Naive B cell (primary cell): Measurements from ENCODE around the gene APLP1. TPM values are rescaled to one million over a fixed set of nuclear protein-coding genes. Genes with fewer than 3 reads are reported as not detected.
A peak's percentile ranks its signal among the peaks of the same experiment; 100 is the strongest.

Source experiments
- ATAC-seq, 2 donors: fragments of 150-1000 bp; cut with Tn5 transposase; 2 replicates each; pipeline ENCODE4 v1.10.0; 2021; ENCODE audit warnings: low read depth in 2 of 2, mild to moderate bottlenecking in 2 of 2, moderate library complexity in 2 of 2
- DNase-seq: peaks from one replicate; pipeline ENCODE4 v3.0.0; 2022
- H3K27ac Mint-ChIP-seq, 6 donors: one replicate each; pipeline ENCODE4 v1.8.0; 2020 to 2022; ENCODE audit warnings: mild to moderate bottlenecking in 6 of 6, mixed read lengths in 6 of 6, moderate library complexity in 5 of 6, inconsistent platforms in 2 of 6
- H3K27me3 Mint-ChIP-seq, 3 donors: one replicate each; pipeline ENCODE4 v1.8.0; 2021 to 2022; ENCODE audit warnings: mixed read lengths in 3 of 3, mild to moderate bottlenecking in 1 of 3
- H3K36me3 Mint-ChIP-seq, 2 donors: one replicate each; pipeline ENCODE4 v1.8.0; 2020 to 2022; ENCODE audit warnings: mixed read lengths in 2 of 2, inconsistent platforms in 1 of 2, mild to moderate bottlenecking in 1 of 2
- H3K4me1 Mint-ChIP-seq, 3 donors: one replicate each; pipeline ENCODE4 v1.8.0; 2020 to 2022; ENCODE audit warnings: mixed read lengths in 3 of 3, inconsistent platforms in 1 of 3, mild to moderate bottlenecking in 1 of 3, moderate library complexity in 1 of 3
- H3K4me3 Mint-ChIP-seq, 8 donors: one replicate each; pipeline ENCODE4 v1.8.0; 2020 to 2022; ENCODE audit warnings: mild to moderate bottlenecking in 8 of 8, mixed read lengths in 8 of 8, moderate library complexity in 8 of 8, inconsistent platforms in 2 of 8
- H3K9me3 Mint-ChIP-seq, 7 donors: one replicate each; pipeline ENCODE4 v1.8.0; 2020 to 2022; ENCODE audit warnings: mixed read lengths in 7 of 7, mild to moderate bottlenecking in 5 of 7, inconsistent platforms in 2 of 7, moderate library complexity in 1 of 7
- polyA plus RNA-seq, 6 donors: library from polyadenylated mRNA; unstranded; fragments of 300-500 nt; fragmentation: Illumina TruSeq; gene quantifications; one replicate each; pipeline ENCODE4 v1.2.3, GENCODE V29; 2021; ENCODE audit warnings: low read depth in 6 of 6

The APLP1 gene
- polyA plus RNA-seq, 6 donors from 2014 or later, result not detected

DNA sequence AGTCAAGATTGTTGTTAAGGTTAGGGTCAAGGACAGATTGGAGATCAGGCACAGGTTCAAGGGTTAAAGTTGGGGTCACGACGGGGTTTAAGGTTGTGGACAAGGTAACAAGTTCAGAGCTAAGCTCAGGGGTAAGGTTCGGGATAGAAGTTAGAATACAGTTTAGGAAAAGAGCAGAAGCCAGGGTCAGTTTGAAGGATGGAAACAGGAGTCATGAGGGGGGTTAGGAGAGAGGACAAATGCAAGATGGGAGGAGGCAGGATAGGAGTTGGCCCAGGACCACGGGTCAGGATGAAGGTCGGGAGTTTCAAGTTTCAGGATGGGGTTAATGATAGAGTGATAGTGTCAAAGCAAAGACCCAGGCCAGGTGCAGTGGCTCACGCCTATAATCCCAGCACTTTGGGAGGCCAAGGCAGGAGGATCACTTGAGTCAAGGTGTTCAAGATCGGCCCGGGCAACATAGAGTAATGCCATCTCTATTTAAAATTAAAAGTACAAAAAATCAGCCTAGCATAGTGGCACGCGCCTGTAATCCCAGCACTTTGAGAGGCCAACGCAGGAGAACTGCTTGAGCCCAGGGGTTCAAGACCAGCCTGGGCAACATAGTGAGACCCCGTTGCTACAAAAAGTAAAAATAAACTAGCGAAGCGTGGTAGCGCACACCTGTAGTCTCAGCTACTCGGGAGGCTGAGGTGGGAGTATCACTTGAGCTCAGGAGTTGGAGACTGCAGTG, 23.7 kb upstream of the APLP1 start:
- peaks cover 10 to 23% (median 19%) of the 10 kb centered on the region in 3 donors for H3K4me1 Mint-ChIP-seq
- no peak for DNase-seq
- peaks cover 0 to 26% of the 10 kb centered on the region in 2 donors for H3K36me3 Mint-ChIP-seq
- H3K27me3 Mint-ChIP-seq, result peaks cover 50 to 77% (median 66%) of the 10 kb centered on the region in 3 donors
- peaks cover 5 to 22% (median 9%) of the 10 kb centered on the region in 7 donors for H3K9me3 Mint-ChIP-seq
- peak overlapping the region; percentile 50 to 79 (median 72) for H3K4me3 Mint-ChIP-seq
- peak overlapping the region in 1 of 6 donors; percentile 38 for H3K27ac Mint-ChIP-seq
- no peak for ATAC-seq

DNA sequence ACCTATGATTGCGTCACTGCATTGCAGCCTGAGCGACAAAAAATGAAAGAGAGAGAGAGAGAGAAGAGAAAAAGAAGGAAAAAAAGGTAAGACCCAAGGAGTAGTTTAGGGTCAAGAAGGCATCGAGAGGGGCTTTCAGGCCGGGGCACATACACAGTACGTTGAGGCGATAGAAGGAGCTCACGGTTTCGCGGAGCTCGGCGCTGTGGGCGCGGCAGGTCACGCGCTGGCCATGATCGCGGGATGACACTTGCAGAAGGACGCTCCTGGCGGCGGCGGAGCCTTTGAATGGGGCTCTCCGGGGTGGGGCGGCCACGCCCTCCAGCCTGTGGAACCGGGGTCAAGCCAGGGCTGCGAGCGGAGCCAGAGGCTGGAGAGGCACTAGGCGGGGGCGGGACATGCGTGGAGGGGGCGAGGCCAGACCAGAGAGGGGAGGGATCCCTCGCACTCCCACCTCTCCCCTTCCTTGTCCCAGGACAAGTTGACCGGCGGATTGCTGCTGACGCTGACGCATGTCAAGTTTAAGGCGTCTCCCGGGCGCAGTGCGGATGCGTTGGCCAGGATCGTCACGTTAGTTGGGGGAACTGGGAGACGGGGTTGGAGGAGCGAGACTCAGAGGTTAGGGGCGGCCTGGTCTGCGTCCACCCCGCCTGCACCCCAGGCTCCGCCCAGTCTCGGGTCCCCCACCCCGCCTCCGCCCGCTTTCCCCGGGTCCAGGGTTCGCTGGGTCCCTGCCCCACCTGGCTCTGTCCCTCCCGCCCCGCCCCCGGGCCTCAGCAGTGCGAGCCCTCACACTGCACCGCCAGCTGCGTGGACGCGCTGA, 22.9 kb upstream of the APLP1 start:
- Mint-ChIP-seq H3K4me1 (peaks cover 10 to 23% (median 19%) of the 10 kb centered on the region in 3 donors), H3K36me3 (peaks cover 0 to 26% of the 10 kb centered on the region in 2 donors), H3K9me3 (peaks cover 5 to 23% (median 9%) of the 10 kb centered on the region in 7 donors), H3K27me3 (peaks cover 50 to 83% (median 70%) of the 10 kb centered on the region in 3 donors), H3K27ac (no peak overlapping the region), H3K4me3 (peak overlapping the region; percentile 50 to 79 (median 72))
- ATAC-seq, result peak; percentile 34 to 51
- DNase-seq, result no peak

DNA sequence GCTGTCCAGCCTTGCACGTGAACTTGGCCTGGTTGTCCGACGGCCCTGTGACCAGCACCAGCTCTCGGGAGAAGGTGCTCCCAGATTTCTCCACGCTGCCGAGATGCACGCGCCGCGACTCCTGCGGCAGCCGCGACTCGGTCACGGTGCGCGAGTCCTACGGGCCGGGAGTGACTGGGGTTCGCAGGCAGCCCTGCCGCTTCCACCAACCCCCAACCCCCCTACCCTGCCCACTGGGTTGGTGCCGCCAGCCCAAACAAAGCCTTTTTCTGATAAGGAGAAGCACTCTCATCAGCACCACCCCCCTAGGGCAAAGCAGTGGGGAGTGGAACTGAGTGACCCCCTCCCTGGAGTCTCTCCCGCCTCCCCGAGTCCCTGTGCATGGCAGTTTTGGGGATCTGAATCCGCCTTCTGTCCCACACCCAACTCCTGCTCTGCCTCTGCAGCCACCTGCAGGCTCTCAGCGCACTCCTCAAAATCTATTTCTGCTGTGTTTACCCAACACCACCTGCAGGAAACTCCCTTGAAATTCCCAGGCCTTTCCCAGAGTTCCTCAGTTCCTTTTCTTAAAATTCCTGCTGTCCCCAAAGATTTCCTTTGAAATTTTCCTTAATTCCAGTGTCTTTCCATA, 22.2 kb upstream of the APLP1 start:
- peaks cover 5 to 26% (median 9%) of the 10 kb centered on the region in 7 donors for H3K9me3 Mint-ChIP-seq
- H3K4me3 Mint-ChIP-seq, result peak overlapping the region in 7 of 8 donors; percentile 27 to 77 (median 66)
- peaks cover 54 to 90% (median 77%) of the 10 kb centered on the region in 3 donors for H3K27me3 Mint-ChIP-seq
- H3K27ac Mint-ChIP-seq, result no peak overlapping the region
- DNase-seq (no peak), ATAC-seq (peak; percentile 49 to 59)
- peaks cover 0 to 26% of the 10 kb centered on the region in 2 donors for H3K36me3 Mint-ChIP-seq
- H3K4me1 Mint-ChIP-seq, result peaks cover 10 to 23% (median 19%) of the 10 kb centered on the region in 3 donors

DNA sequence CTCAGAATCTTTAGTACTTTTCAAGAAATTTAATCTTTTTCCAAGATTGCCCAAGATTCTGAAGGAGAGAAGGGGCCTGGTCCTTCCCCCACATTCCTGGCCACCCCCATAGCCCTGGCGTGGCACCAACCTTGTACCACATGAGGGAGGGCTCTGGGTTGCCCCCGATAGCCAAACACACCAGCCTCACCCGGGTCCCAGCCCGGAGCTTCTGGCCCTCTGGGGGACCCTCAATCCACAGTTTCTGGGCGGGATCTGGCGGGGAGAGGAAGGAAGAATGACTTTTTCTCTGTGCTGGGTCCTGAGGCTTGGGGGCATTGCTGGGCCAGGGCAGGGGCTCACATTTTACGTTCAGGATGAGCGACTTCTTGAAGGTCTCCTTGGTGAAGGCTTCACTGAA, 20.5 kb upstream of the APLP1 start:
- DNase-seq (no peak), ATAC-seq (no peak)
- Mint-ChIP-seq H3K27ac (no peak overlapping the region), H3K4me1 (peaks cover 14 to 23% (median 19%) of the 10 kb centered on the region in 3 donors), H3K36me3 (peaks cover 0 to 27% of the 10 kb centered on the region in 2 donors), H3K27me3 (peaks cover 50 to 90% (median 79%) of the 10 kb centered on the region in 3 donors), H3K4me3 (no peak overlapping the region), H3K9me3 (peaks cover 2 to 15% (median 4%) of the 10 kb centered on the region in 7 donors)

DNA sequence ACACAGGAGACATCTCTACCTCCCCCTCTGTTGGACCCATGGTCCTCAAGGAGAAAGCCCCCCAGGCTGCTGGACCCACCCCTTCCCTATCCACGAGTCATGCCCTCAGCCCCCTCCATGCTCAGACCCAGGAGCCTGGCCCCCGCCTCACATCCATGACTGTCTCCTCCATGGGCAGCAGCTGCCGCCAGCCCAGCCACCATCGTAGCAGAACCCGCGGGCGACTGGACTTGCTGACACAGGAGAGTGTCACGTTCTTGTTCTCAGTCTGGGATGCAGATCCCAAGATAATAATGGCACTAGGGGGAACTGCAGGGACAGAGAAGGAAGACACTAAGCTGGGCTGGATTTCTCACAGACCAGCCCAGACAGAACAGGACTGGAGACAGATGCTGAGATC, 19.9 kb upstream of the APLP1 start:
- Mint-ChIP-seq H3K27ac (no peak overlapping the region), H3K4me1 (peaks cover 14 to 22% (median 19%) of the 10 kb centered on the region in 3 donors), H3K9me3 (peaks cover 0 to 15% (median 3%) of the 10 kb centered on the region in 7 donors), H3K36me3 (peaks cover 0 to 22% of the 10 kb centered on the region in 2 donors), H3K4me3 (no peak overlapping the region), H3K27me3 (peaks cover 50 to 90% (median 79%) of the 10 kb centered on the region in 3 donors)
- DNase-seq (no peak), ATAC-seq (no peak)

DNA sequence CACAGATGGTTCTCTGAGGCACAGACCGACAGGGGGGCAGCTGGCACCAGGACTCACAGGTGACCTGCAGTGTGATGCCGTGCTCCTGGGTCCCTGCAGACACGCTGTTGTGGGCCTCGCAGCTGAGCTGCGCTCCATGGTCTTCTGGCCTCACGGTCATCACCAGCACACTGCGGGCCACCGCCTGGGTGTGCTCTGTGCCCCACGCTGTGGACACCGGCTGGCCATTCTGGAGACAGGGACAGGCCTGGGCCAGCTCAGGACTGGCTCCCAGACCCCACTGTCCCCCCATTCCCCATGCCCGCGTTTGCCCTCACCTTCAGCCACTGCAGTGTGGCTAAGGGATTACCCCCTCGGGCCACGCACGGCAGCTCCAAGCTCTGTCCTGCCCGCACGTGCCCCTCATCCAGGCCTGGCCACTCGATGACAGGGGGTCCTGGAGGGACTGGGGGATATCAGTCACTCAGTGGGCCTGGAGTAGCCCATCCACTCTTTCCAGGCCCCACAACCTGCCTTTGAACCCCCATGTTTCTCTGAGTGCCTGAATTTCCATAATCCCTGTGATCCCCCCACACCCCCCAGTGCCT, 19.4 kb upstream of the APLP1 start:
- Mint-ChIP-seq H3K4me3 (no peak overlapping the region), H3K27me3 (peaks cover 47 to 86% (median 76%) of the 10 kb centered on the region in 3 donors), H3K27ac (peak overlapping the region in 2 of 6 donors; percentile 43 to 70), H3K9me3 (peaks cover 0 to 15% (median 3%) of the 10 kb centered on the region in 7 donors), H3K4me1 (peaks cover 14 to 20% (median 19%) of the 10 kb centered on the region in 3 donors), H3K36me3 (peaks cover 0 to 22% of the 10 kb centered on the region in 2 donors)
- DNase-seq, result no peak
- no peak for ATAC-seq

DNA sequence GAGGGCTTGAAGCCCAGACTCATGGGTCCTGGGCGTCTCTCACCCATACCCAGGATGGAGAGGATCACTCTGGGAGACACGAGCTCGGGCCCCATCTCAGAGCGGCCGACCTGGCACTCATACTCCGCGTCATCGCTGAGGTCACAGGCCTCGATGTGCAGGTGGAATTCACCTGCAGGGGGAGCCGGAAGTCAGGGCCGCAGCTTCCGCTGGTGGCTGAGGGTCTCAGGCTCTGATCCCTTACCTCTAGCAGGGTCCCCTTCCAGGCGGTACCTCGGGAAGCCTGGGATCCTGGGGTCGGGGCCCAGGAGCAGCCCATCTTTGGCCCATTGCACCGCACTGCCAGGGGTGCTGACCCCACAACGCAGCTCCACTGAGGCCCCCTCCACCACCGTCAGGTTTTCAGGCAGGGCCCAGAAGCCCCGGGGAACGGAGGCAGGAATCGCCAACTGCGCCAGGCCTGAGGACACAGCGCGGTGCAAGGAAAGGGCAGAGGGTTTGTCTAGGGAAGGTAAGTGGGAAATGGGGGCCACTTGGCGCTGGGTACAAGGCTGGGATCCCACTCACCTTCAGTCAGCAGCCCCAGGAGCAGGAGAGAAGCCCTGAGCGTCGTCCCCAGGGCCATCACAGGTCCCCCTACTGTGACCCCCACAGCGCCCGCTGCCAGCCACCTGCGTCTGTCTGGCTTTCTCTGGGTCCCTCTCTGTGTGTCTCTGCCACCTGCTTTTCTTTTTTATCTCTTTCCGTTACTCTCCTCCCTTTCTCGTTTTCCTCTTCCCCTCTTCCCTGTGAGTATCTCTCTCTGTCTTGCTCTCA, 17.0 kb upstream of the APLP1 start:
- Mint-ChIP-seq H3K27me3 (peaks cover 43 to 85% (median 76%) of the 10 kb centered on the region in 3 donors), H3K4me3 (peak overlapping the region in 1 of 8 donors; percentile 15), H3K27ac (peak overlapping the region in 2 of 6 donors; percentile 65 to 85), H3K4me1 (peaks cover 3 to 7% (median 7%) of the 10 kb centered on the region in 3 donors), H3K9me3 (peaks cover 0 to 7% (median 0%) of the 10 kb centered on the region in 7 donors), H3K36me3 (peaks cover 0 to 8% of the 10 kb centered on the region in 2 donors)
- peak; percentile 34 to 54 for ATAC-seq
- no peak for DNase-seq

DNA sequence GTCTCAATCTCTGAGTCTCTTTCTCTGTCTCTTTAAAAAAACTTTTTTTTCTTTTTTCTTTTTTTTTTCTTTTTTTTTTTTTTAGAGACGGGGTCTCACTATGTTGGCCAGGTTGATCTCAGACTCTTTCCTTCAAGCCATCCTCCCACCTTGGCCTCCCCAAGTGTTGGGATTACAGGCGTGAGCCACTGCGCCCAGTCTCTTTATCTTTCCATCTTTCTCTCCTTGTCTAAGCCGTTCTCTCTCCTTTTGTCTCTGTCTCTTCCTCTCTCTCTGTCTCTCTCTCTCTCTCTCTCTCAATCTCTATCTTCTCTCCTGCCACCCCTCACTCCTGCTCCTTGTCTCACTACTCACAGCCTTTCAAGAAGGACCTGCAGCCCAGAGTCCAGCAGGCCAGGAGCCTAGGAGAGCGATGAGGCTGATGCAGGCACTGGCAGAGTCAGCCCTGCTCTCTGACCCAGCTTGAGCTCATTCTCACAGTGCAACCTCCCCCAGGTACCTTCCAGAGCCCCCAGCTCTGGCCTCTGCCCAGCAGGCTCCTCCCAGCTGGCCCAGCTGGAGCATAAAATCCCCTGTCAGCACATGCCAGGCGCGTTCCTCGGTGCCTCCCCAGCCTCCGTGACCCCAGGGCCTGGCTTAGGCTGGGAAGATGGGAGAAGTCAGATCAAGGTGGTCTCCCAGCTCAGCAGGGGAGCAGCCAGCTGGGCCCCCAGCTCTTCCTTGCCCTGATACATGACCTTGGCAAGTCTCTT, 16.2 kb upstream of the APLP1 start, which contains the start of gene NPHS1:
NPHS1 (minus strand) TSS at position 476 of the 752 bp plus-strand sequence. CDS start 667 bp downstream, outside the sequence.
- H3K9me3 Mint-ChIP-seq, result peaks cover 0 to 5% (median 0%) of the 10 kb centered on the region in 7 donors
- no peak for DNase-seq
- peak within 1 kb of the TSS in 1 of 8 donors; percentile 22 for H3K4me3 Mint-ChIP-seq
- peak within 1 kb of the TSS in 2 of 6 donors; percentile 46 to 85 for H3K27ac Mint-ChIP-seq
- H3K4me1 Mint-ChIP-seq, result peaks cover 7 to 10% (median 7%) of the 10 kb centered on the region in 3 donors
- ATAC-seq, result no peak
- peaks cover 0 to 8% of the 10 kb centered on the region in 2 donors for H3K36me3 Mint-ChIP-seq
- H3K27me3 Mint-ChIP-seq, result peaks cover 43 to 84% (median 78%) of the 10 kb centered on the region in 3 donors

DNA sequence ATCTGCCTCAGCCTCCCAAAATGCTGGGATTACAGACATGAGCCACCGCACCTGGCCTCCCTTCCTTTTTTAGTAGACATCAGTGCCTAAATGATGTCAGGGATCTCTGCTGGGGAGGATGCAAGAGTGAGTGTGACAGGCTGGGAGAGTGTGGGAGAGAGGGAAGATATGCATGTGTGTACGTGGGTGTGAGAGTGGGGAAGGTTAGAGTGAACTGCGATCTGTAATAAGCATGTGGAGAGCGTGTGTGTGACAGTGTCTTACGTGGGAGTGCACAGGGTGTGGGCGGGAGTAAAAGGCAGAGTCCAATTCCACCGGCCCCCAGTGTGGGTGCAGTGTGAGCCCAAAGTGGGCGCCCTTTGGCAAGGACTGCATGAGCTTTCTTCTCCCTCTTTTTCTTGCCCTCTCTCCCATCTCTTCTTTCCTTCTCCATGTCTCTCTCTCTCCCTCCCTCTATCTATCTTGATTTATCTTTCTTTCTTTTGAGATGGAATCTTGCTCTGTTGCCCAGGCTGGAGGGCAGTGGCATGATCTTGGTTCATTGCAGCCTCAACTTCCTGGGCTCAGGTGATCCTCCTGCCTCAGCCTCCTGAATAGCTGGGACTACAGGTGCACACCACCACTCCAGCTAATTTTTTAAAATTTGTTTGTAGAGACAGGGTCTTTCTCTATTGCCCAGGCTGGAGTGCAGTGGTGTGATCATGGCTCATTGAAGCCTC, 15.2 kb upstream of the APLP1 start:
- Mint-ChIP-seq H3K36me3 (peaks cover 0 to 8% of the 10 kb centered on the region in 2 donors), H3K9me3 (peaks cover 0 to 5% (median 0%) of the 10 kb centered on the region in 7 donors), H3K27ac (no peak overlapping the region), H3K27me3 (peaks cover 49 to 84% (median 84%) of the 10 kb centered on the region in 3 donors), H3K4me1 (peaks cover 7 to 13% (median 10%) of the 10 kb centered on the region in 3 donors), H3K4me3 (peak overlapping the region in 1 of 8 donors; percentile 22)
- DNase-seq, result no peak
- no peak for ATAC-seq

DNA sequence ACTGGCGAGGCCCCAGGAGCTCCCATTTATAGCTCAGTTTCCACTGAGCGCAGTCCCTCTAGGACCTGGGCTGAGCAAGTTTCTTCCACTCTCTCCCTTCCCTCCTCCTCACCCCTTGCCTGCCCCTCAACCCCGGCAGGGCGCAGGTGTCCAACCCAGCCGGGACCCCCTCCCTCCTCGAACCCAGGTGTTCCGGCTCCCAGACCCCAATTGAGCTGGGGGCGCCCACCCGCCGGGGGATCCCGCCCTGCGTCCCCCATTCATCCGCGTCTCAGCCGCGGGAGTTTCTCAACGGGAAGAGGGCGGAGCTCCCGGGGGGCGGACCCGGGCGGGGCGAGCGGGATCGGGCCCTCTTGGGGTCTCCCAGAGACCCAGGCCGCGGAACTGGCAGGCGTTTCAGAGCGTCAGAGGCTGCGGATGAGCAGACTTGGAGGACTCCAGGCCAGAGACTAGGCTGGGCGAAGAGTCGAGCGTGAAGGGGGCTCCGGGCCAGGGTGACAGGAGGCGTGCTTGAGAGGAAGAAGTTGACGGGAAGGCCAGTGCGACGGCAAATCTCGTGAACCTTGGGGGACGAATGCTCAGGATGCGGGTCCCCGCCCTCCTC, 11.7 kb upstream of the APLP1 start, which contains the start of gene KIRREL2:
KIRREL2 (plus strand) TSS at position 366 of the 604 bp plus-strand sequence; CDS start at position 575, 209 bp downstream.
- DNase-seq (no peak), ATAC-seq (peak; percentile 41 to 46)
- H3K4me1 Mint-ChIP-seq, result peaks cover 17 to 24% (median 17%) of the 10 kb centered on the region in 3 donors
- H3K27me3 Mint-ChIP-seq, result peaks cover 59 to 89% (median 86%) of the 10 kb centered on the region in 3 donors
- H3K27ac Mint-ChIP-seq, result peak within 1 kb of the TSS in 1 of 6 donors; percentile 80
- peaks cover 0 to 5% (median 0%) of the 10 kb centered on the region in 7 donors for H3K9me3 Mint-ChIP-seq
- H3K4me3 Mint-ChIP-seq, result peak within 1 kb of the TSS; percentile 56 to 89 (median 82)
- peaks cover 0 to 5% of the 10 kb centered on the region in 2 donors for H3K36me3 Mint-ChIP-seq
